K562 (cell line): ENCODE results near the gene ZNF286A. TPM values are rescaled to one million over a fixed set of nuclear protein-coding genes. Genes with fewer than 3 reads are reported as not detected.

ENCODE experiments used
- ATAC-seq: fragments of 200-7000 bp; cut with Tn5 transposase; 3 replicates; pipeline ENCODE4 v1.9.1; 2020; ENCODE audit warnings: moderate library complexity
- BruUV-seq: library from RNA; stranded (reverse); fragments of 400-500 nt; replicated peaks from 2 replicates; lab custom pipeline; 2021; lab: Mats Ljungman, UMichigan
- CTCF ChIA-PET: fragments of 300-600 bp; formaldehyde crosslinking; extraction: SDS; loops from one replicate; lab custom pipeline; 2021; ENCODE audit warnings: low intra/inter-chr PET ratio; lab: Yijun Ruan, JAX
- POLR2A ChIA-PET: fragments of 300-600, 350-650 bp; sonication (Branson Sonifier 250); formaldehyde crosslinking; extraction: SDS; loops from one replicate; lab custom pipeline; 2021; ENCODE audit warnings: antibody characterized with exemption, inconsistent platforms; lab: Yijun Ruan, JAX
- DNase-seq, 4 experiments: peaks; one replicate each; pipeline versions ENCODE4 v3.0.0 to v3.0.0-alpha.2; 2011 to 2018; ENCODE audit warnings: low spot score in 3 of 4, mixed read lengths in 3 of 4; ENCODE audit errors: extremely low read depth in 1 of 4
- FAIRE-seq: peaks from 2 replicates; lab custom pipeline; 2011; peaks lifted over from hg19 to GRCh38; lab: Jason Lieb, UNC
- H2AFZ ChIP-seq: 2 replicates; pipeline ENCODE4 v1.6.0; 2011; ENCODE audit warnings: low read depth, low read length, control low read depth, inconsistent platforms
- H3K27ac ChIP-seq: fragments of 200-600 bp; 3 replicates; pipeline ENCODE4 v1.8.0; 2011; ENCODE audit warnings: low read depth, mild to moderate bottlenecking, control low read depth, inconsistent platforms, low read length, moderate library complexity, mixed read lengths; ENCODE audit errors: extremely low read depth
- H3K27me3 ChIP-seq, 2 experiments: fragments of 300-600 bp in 1 of 2; 2 replicates in 1 of 2; 3 replicates in 1 of 2; pipeline versions ENCODE4 v1.6.0 to v1.8.0; 2011; ENCODE audit warnings: inconsistent platforms in 2 of 2, low read length in 2 of 2, mild to moderate bottlenecking in 1 of 2, mixed read lengths in 1 of 2, moderate library complexity in 1 of 2; ENCODE audit not compliant: control insufficient read depth in 2 of 2, insufficient read depth in 2 of 2
- H3K36me3 ChIP-seq: fragments of 300-600 bp; 3 replicates; pipeline ENCODE4 v1.8.0; 2011; ENCODE audit warnings: mild to moderate bottlenecking, low read length, inconsistent platforms; ENCODE audit not compliant: control insufficient read depth, insufficient read depth
- H3K4me1 ChIP-seq, 2 experiments: fragments of 200-600 bp in 1 of 2; replicated peaks in 1 of 2; 2 replicates in 1 of 2; 3 replicates in 1 of 2; pipeline versions ENCODE4 v1.5.1 to v1.8.0; 2011; ENCODE audit warnings: inconsistent platforms in 2 of 2, low read length in 2 of 2, mild to moderate bottlenecking in 1 of 2, mixed read lengths in 1 of 2, moderate library complexity in 1 of 2; ENCODE audit not compliant: control insufficient read depth in 2 of 2, insufficient read depth in 2 of 2
- H3K4me2 ChIP-seq: 2 replicates; pipeline ENCODE4 v1.6.1; 2011; ENCODE audit warnings: low read length, control low read depth, inconsistent platforms, mixed read lengths; ENCODE audit not compliant: insufficient read depth
- H3K4me3 ChIP-seq: fragments of 200-600 bp; sonication (generic), shearing (Covaris generic); 2 replicates; pipeline ENCODE4 v1.5.1; 2016; ENCODE audit warnings: control low read depth, inconsistent platforms
- H3K79me2 ChIP-seq: fragments of 200-600 bp; 3 replicates; pipeline ENCODE4 v1.8.0; 2011; ENCODE audit warnings: low read length, inconsistent platforms; ENCODE audit not compliant: control insufficient read depth, insufficient read depth
- H3K9ac ChIP-seq, 2 experiments: 2 replicates each; pipeline versions ENCODE4 v1.6.0 to v1.6.1; 2011; ENCODE audit warnings: low read depth in 2 of 2, low read length in 2 of 2, control low read depth in 1 of 2, inconsistent platforms in 1 of 2, mild to moderate bottlenecking in 1 of 2, mixed read lengths in 1 of 2; ENCODE audit not compliant: insufficient read depth in 1 of 2
- H3K9me1 ChIP-seq: one replicate; pipeline ENCODE4 v1.6.0; 2011; ENCODE audit warnings: inconsistent platforms, mild to moderate bottlenecking, low read length, moderate library complexity; ENCODE audit not compliant: control insufficient read depth, insufficient read depth
- H3K9me3 ChIP-seq: replicated peaks from 2 replicates; pipeline ENCODE4 v1.5.1; 2011; ENCODE audit warnings: low read depth, low read length, inconsistent platforms; ENCODE audit not compliant: control insufficient read depth, insufficient read depth
- H4K20me1 ChIP-seq: replicated peaks from 2 replicates; pipeline ENCODE4 v1.6.1; 2011; ENCODE audit warnings: low read length, inconsistent platforms, mixed read lengths; ENCODE audit not compliant: control insufficient read depth, insufficient read depth
- ARID3B ChIP-seq: fragments of 250-450 bp; sonication (Bioruptor Pico); IDR thresholded peaks from 2 replicates; pipeline ENCODE4 v1.4.0; 2020; ENCODE audit warnings: borderline replicate concordance
- HDAC1 ChIP-seq, 2 experiments: fragments of 450-650 bp; IDR thresholded peaks; 2 replicates each; pipeline ENCODE4 v1.6.1; 2016 to 2017; ENCODE audit warnings: inconsistent platforms in 1 of 2, mild to moderate bottlenecking in 1 of 2, moderate library complexity in 1 of 2
- KAT7 ChIP-seq: sonication (generic); formaldehyde crosslinking; IDR thresholded peaks from 2 replicates; pipeline ENCODE4 v1.8.0; 2022; ENCODE audit warnings: missing genetic modification reagents, mild to moderate bottlenecking, borderline replicate concordance
- OTX1 ChIP-seq: fragments of 450-650 bp; formaldehyde crosslinking; IDR thresholded peaks from 2 replicates; pipeline ENCODE4 v1.4.0; 2022; ENCODE audit warnings: mild to moderate bottlenecking
- SMARCB1 ChIP-seq: IDR thresholded peaks from 2 replicates; pipeline ENCODE4 v1.6.1; 2011; ENCODE audit warnings: improper control_type of control experiment, low read depth; ENCODE audit not compliant: insufficient read length
- TOE1 ChIP-seq, 2 experiments: fragments of 450-650 bp in 1 of 2; sonication (generic) in 1 of 2; formaldehyde crosslinking in 1 of 2; IDR thresholded peaks; 2 replicates each; pipeline versions ENCODE4 v1.7.1 to v1.8.0; 2016 to 2022; ENCODE audit warnings: borderline replicate concordance in 2 of 2, mild to moderate bottlenecking in 2 of 2, antibody characterized with exemption in 1 of 2, inconsistent platforms in 1 of 2, low read depth in 1 of 2, missing genetic modification reagents in 1 of 2, moderate library complexity in 1 of 2
- ZBTB12 ChIP-seq: fragments of 250-450 bp; sonication (Bioruptor Pico); IDR thresholded peaks from 2 replicates; pipeline ENCODE4 v1.4.0; 2020
- ZNF263 ChIP-seq: sonication (generic); formaldehyde crosslinking; IDR thresholded peaks from 2 replicates; pipeline ENCODE4 v1.8.0; 2022; ENCODE audit warnings: mild to moderate bottlenecking, missing genetic modification reagents, borderline replicate concordance
- ZNF644 ChIP-seq: fragments of 200-800 bp; sonication (Bioruptor generic); IDR thresholded peaks from 2 replicates; pipeline ENCODE4 v1.6.1; 2016; ENCODE audit warnings: low read depth, missing genetic modification characterization, missing compliant biosample characterization
- ZNF77 ChIP-seq: fragments of 250-450 bp; sonication (Bioruptor Pico); IDR thresholded peaks from 2 replicates; pipeline ENCODE4 v1.5.0; 2020
- WGBS: fragments of 100-300 bp; shearing (Covaris generic); methylation state at CpG from one replicate; pipeline ENCODE4 v1.1.6; 2016; ENCODE audit warnings: low coverage, mixed read lengths; ENCODE audit not compliant: insufficient coverage; ENCODE audit errors: missing lambda C conversion rate; 5-methylcytosine and 5-hydroxymethylcytosine counted together
- in situ Hi-C: fragments of 300-500 bp; cut with MboI; formaldehyde crosslinking; loops from 4 replicates; pipeline ENCODE4 v1.15.0; 2018; ENCODE audit warnings: inconsistent platforms, mixed read lengths
- intact Hi-C: fragments of 100-400 bp; cut with micrococcal nuclease; formaldehyde crosslinking; loops from 2 replicates; pipeline ENCODE4 v1.14.2; 2022
- polyA plus RNA-seq, 8 experiments: library from polyadenylated mRNA; depleted of rRNA in 4 of 8; stranded (reverse) in 5 of 8; unstranded in 3 of 8; fragments of >200 nt; fragmentation: Nextera tagmentation in 2 of 8; fragmentation: Illumina TruSeq in 1 of 8; extraction: Ambion mirVana in 2 of 8; extraction: Trizol in 1 of 8; gene quantifications; 2 replicates each; pipeline versions ENCODE4 v1.2.1 to v1.2.3, GENCODE V29; 2011 to 2014; ENCODE audit warnings: inconsistent platforms in 1 of 8, missing spikeins in 1 of 8
- total RNA-seq, 7 experiments: library from RNA; depleted of rRNA in 6 of 7; stranded (reverse); fragments of >200 nt in 6 of 7; fragmentation: Illumina TruSeq in 2 of 7; extraction: Trizol in 2 of 7; gene quantifications; 2 replicates each; pipeline versions ENCODE4 v1.2.1 to v1.2.3, GENCODE V29; 2011 to 2021; ENCODE audit warnings: low replicate concordance in 1 of 7
- TF ChIP-seq, protein P1 (sequence below): sonication (generic); formaldehyde crosslinking; IDR thresholded peaks from 2 replicates; pipeline ENCODE4 v1.8.1; 2023; ENCODE audit warnings: mild to moderate bottlenecking, missing genetic modification reagents

Gene ZNF286A
- total and polyA plus RNA-seq, 9 of the 15 experiments (the other 6 are each of a cell fraction or from before 2014, with no cell fraction given): 9.0 to 23.1 (median 16.6) TPM

GRCh38 chr17:15657868-15658267 is 41.7 kb upstream of the ZNF286A start (continued):
- TF ChIP-seq, protein P1, sequence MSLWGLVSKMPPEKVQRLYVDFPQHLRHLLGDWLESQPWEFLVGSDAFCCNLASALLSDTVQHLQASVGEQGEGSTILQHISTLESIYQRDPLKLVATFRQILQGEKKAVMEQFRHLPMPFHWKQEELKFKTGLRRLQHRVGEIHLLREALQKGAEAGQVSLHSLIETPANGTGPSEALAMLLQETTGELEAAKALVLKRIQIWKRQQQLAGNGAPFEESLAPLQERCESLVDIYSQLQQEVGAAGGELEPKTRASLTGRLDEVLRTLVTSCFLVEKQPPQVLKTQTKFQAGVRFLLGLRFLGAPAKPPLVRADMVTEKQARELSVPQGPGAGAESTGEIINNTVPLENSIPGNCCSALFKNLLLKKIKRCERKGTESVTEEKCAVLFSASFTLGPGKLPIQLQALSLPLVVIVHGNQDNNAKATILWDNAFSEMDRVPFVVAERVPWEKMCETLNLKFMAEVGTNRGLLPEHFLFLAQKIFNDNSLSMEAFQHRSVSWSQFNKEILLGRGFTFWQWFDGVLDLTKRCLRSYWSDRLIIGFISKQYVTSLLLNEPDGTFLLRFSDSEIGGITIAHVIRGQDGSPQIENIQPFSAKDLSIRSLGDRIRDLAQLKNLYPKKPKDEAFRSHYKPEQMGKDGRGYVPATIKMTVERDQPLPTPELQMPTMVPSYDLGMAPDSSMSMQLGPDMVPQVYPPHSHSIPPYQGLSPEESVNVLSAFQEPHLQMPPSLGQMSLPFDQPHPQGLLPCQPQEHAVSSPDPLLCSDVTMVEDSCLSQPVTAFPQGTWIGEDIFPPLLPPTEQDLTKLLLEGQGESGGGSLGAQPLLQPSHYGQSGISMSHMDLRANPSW: no peak
- TF ChIP-seq ZBTB12 (CRISPR knock-in tag): no peak
- TF ChIP-seq ZNF644: no peak
- TF ChIP-seq, all 486 proteins: peak for 0

GRCh38 chr17:15658296-15658695 is 41.3 kb upstream of the ZNF286A start:
- no peaks in the 10 kb centered on the region for H3K79me2 ChIP-seq
- ChIA-PET CTCF (no interaction called here), POLR2A (no interaction called here)
- peaks cover 2% of the 10 kb centered on the region; the same call in 1 of the 3 replicates for H3K36me3 ChIP-seq
- H3K9ac ChIP-seq: no peak overlapping the region
- no peak overlapping the region for H3K27ac ChIP-seq
- FAIRE-seq: no peak
- intact Hi-C loops (no loop called here), in situ Hi-C loops (no loop called here)
- no peak overlapping the region for H3K4me3 ChIP-seq
- no peaks in the 10 kb centered on the region for H3K9me1 ChIP-seq
- WGBS: 70% methylated on average over 3 of the region's 3 CpGs
- TF ChIP-seq SMARCB1 (no peak), KAT7 (CRISPR knock-in tag) (no peak), ARID3B (CRISPR knock-in tag) (no peak), OTX1 (CRISPR knock-in tag) (no peak), TOE1 (IDR thresholded peaks at IDR 0.05; ENCODE audit: borderline replicate concordance) (no peak), TOE1 (CRISPR knock-in tag; IDR thresholded peaks at IDR 0.05; ENCODE audit: borderline replicate concordance, low read depth) (no peak), ZNF263 (CRISPR knock-in tag) (no peak), ZNF77 (CRISPR knock-in tag) (no peak), HDAC1 (IDR thresholded peaks at IDR 0.05) (no peak)
- DNase-seq: no peak
- BruUV-seq: no TSS peak
- H3K9me3 ChIP-seq: no peaks in the 10 kb centered on the region
- H3K4me2 ChIP-seq: no peak overlapping the region
- H3K27me3 ChIP-seq: no peaks in the 10 kb centered on the region
- H4K20me1 ChIP-seq: no peaks in the 10 kb centered on the region
- ATAC-seq: no peak
- H3K4me1 ChIP-seq: no peaks in the 10 kb centered on the region
- H2AFZ ChIP-seq: no peak overlapping the region
